Measurements from ENCODE around the gene PACSIN3.

The PACSIN3 gene

GRCh38 chr11:47186076-47186699 is at the start of gene PACSIN3:
PACSIN3 (minus strand) TSS chr11:47186434; CDS start chr11:47182727, 3,707 bp downstream.
- peak; percentile 75 for DNase-seq (ENCODE audit: extremely low spot score)
- POLR2A ChIA-PET, result no interaction called here

GRCh38 chr11:47235163-47235562 is 48.9 kb upstream of the PACSIN3 start:
- ChIA-PET POLR2A (interaction anchor here (2.1 kb wide), 1 partner anchor 14 kb away, joined by 7 read pairs; the partner anchor contains the start of gene ACP2), CTCF (interaction anchor here (0.8 to 6.9 kb wide), 10 partner anchors 13 to 360 kb away, joined by 3 to 28 read pairs (median 3); partner anchors contain the start of genes ACP2, DDB2 and MADD)
- no peak for TF ChIP-seq CTCF (IDR thresholded peaks at IDR 0.05; ENCODE audit: control extremely low read depth, extremely low read depth, low read depth, missing control alignments)

More at GRCh38 chr11:47186076-47186699, at the start of gene PACSIN3:
- TF ChIP-seq CTCF (IDR thresholded peaks at IDR 0.05; ENCODE audit: control extremely low read depth, extremely low read depth, low read depth, missing control alignments), result no peak
- CTCF ChIA-PET, result interaction anchor here (1.0 to 3.0 kb wide), 9 partner anchors 8 to 226 kb away, joined by 3 to 19 read pairs (median 4); partner anchors contain the start of gene DDB2

GRCh38 chr11:47234669-47235100 is 48.5 kb upstream of the PACSIN3 start:
- no peak for TF ChIP-seq CTCF (IDR thresholded peaks at IDR 0.05; ENCODE audit: control extremely low read depth, extremely low read depth, low read depth, missing control alignments)
- CTCF ChIA-PET, result interaction anchor here (0.8 to 6.9 kb wide), 12 partner anchors 9 to 359 kb away, joined by 3 to 28 read pairs (median 3); partner anchors contain the start of genes ACP2, DDB2 and MADD
- no peak for DNase-seq (ENCODE audit: extremely low spot score)
- POLR2A ChIA-PET, result no interaction called here

More at GRCh38 chr11:47235163-47235562, 48.9 kb upstream of the PACSIN3 start:
- no peak for DNase-seq (ENCODE audit: extremely low spot score)

GRCh38 chr11:47233989-47234668 is 47.9 kb upstream of the PACSIN3 start:
- no peak for TF ChIP-seq CTCF (IDR thresholded peaks at IDR 0.05; ENCODE audit: control extremely low read depth, extremely low read depth, low read depth, missing control alignments)
- no peak for DNase-seq (ENCODE audit: extremely low spot score)
- ChIA-PET POLR2A (interaction anchor here (0.5 kb wide), 1 partner anchor 183 kb away, joined by 3 read pairs; no protein-coding TSS in a partner anchor), CTCF (interaction anchor here (0.8 to 6.9 kb wide), 11 partner anchors 10 to 179 kb away, joined by 3 to 28 read pairs (median 3); partner anchors contain the start of genes ACP2 and MADD)

GRCh38 chr11:47233051-47233450 is 46.8 kb upstream of the PACSIN3 start:
- no peak for DNase-seq (ENCODE audit: extremely low spot score)
- no peak for TF ChIP-seq CTCF (IDR thresholded peaks at IDR 0.05; ENCODE audit: control extremely low read depth, extremely low read depth, low read depth, missing control alignments)
- POLR2A ChIA-PET, result interaction anchor here (1.1 kb wide), 1 partner anchor 16 kb away, joined by 5 read pairs; the partner anchor contains the start of gene ACP2
- CTCF ChIA-PET, result interaction anchor here (0.8 to 6.9 kb wide), 8 partner anchors 9 to 180 kb away, joined by 3 to 28 read pairs (median 8); partner anchors contain the start of gene ACP2

- no peak for TF ChIP-seq CTCF (IDR thresholded peaks at IDR 0.05; ENCODE audit: control extremely low read depth, extremely low read depth, low read depth, missing control alignments)
- POLR2A ChIA-PET, result interaction anchor here (0.6 to 1.4 kb wide), 2 partner anchors 8 to 16 kb away, joined by 3 read pairs; no protein-coding TSS in a partner anchor
- DNase-seq (ENCODE audit: extremely low spot score), result no peak
- CTCF ChIA-PET, result interaction anchor here (2.0 to 3.9 kb wide), 2 partner anchors 30 to 51 kb away, joined by 7 to 14 read pairs; no protein-coding TSS in a partner anchor
These were observed 42.9 kb upstream of the PACSIN3 start for GRCh38 chr11:47229161-47229560.

All from GM10248 (cell line).